GM23338 (cell line): ENCODE results near the gene EPHA6. TPM values are rescaled to one million over a fixed set of nuclear protein-coding genes. Genes with fewer than 3 reads are reported as not detected.
A peak's percentile ranks its signal among the peaks of the same experiment; 100 is the strongest.

Source experiments
- ATAC-seq: fragments of 200-7000 bp; cut with Tn5 transposase; 3 replicates; pipeline ENCODE4 v1.9.1; 2020
- DNase-seq: peaks from one replicate; pipeline ENCODE4 v3.0.0-alpha.2; 2015; ENCODE audit warnings: low spot score
- H2AFZ ChIP-seq: fragments of 200-600 bp; sonication (generic); 2 replicates; pipeline ENCODE4 v1.8.0; 2016; ENCODE audit warnings: antibody characterized with exemption, mild to moderate bottlenecking, moderate library complexity
- H3F3A ChIP-seq: fragments of 200-600 bp; sonication (generic); replicated peaks from 2 replicates; pipeline ENCODE4 v1.8.0; 2017; ENCODE audit warnings: antibody characterized with exemption, mixed run types, low read depth
- H3K27ac ChIP-seq: fragments of 200-600 bp; sonication (generic); 2 replicates; pipeline ENCODE4 v1.6.1; 2016; ENCODE audit warnings: low read depth
- H3K27me3 ChIP-seq: fragments of 200-600 bp; sonication (generic); 2 replicates; pipeline ENCODE4 v1.8.0; 2016; ENCODE audit warnings: mild to moderate bottlenecking, mixed run types, moderate library complexity; ENCODE audit not compliant: insufficient read depth
- H3K36me3 ChIP-seq: fragments of 200-600 bp; sonication (generic); 2 replicates; pipeline ENCODE4 v1.8.0; 2016; ENCODE audit warnings: mild to moderate bottlenecking; ENCODE audit not compliant: insufficient read depth
- H3K4me1 ChIP-seq: fragments of 200-600 bp; sonication (generic); 2 replicates; pipeline ENCODE4 v1.8.0; 2016; ENCODE audit warnings: mild to moderate bottlenecking, moderate library complexity; ENCODE audit not compliant: insufficient read depth
- H3K4me2 ChIP-seq: fragments of 200-600 bp; sonication (generic); 2 replicates; pipeline ENCODE4 v1.7.1; 2017; ENCODE audit warnings: mixed run types
- H3K4me3 ChIP-seq: fragments of 200-600 bp; sonication (generic); 2 replicates; pipeline ENCODE4 v1.6.1; 2016; ENCODE audit warnings: mixed run types
- H3K79me2 ChIP-seq: fragments of 200-600 bp; sonication (generic); replicated peaks from 2 replicates; pipeline ENCODE4 v1.8.0; 2017; ENCODE audit warnings: mild to moderate bottlenecking; ENCODE audit not compliant: insufficient read depth
- H3K9me2 ChIP-seq: fragments of 200-600 bp; sonication (generic); 2 replicates; pipeline ENCODE4 v1.8.0; 2017; ENCODE audit not compliant: insufficient read depth
- H4K20me1 ChIP-seq: fragments of 200-600 bp; sonication (generic); replicated peaks from 2 replicates; pipeline ENCODE4 v1.8.0; 2017; ENCODE audit warnings: mild to moderate bottlenecking; ENCODE audit not compliant: insufficient read depth
- H3K27ac Mint-ChIP-seq: 2 replicates; pipeline ENCODE4 v1.8.0; 2020; ENCODE audit warnings: inconsistent platforms, mild to moderate bottlenecking, moderate library complexity, mixed read lengths
- H3K27me3 Mint-ChIP-seq: 3 replicates; pipeline ENCODE4 v1.8.0; 2022; ENCODE audit warnings: low read depth, mild to moderate bottlenecking, moderate library complexity, mixed read lengths, inconsistent platforms; ENCODE audit not compliant: insufficient read depth, poor library complexity
- H3K36me3 Mint-ChIP-seq: 3 replicates; pipeline ENCODE4 v1.8.0; 2021; ENCODE audit warnings: low read depth, mild to moderate bottlenecking, inconsistent platforms, moderate library complexity, mixed read lengths
- H3K4me1 Mint-ChIP-seq: 3 replicates; pipeline ENCODE4 v1.8.0; 2020; ENCODE audit warnings: mild to moderate bottlenecking, inconsistent platforms, mixed read lengths
- H3K4me3 Mint-ChIP-seq: 3 replicates; pipeline ENCODE4 v1.8.0; 2021; ENCODE audit warnings: moderate library complexity, mild to moderate bottlenecking, inconsistent platforms, mixed read lengths
- H3K9me3 Mint-ChIP-seq: 3 replicates; pipeline ENCODE4 v1.8.0; 2020; ENCODE audit warnings: moderate library complexity, mild to moderate bottlenecking, inconsistent platforms, mixed read lengths
- CREB1 ChIP-seq: fragments of 250-450 bp; sonication (Bioruptor Pico); IDR thresholded peaks from 2 replicates; pipeline ENCODE4 v1.5.0; 2020; ENCODE audit warnings: low read depth, mild to moderate bottlenecking, moderate library complexity
- CTCF ChIP-seq, 2 experiments: fragments of 200-600 bp in 1 of 2; sonication (generic) in 1 of 2; conservative IDR thresholded peaks; 2 replicates each; pipeline versions ENCODE4 v1.5.1 to v1.6.1; 2016 to 2017; ENCODE audit warnings: antibody characterized with exemption in 2 of 2, low read depth in 2 of 2, mild to moderate bottlenecking in 2 of 2, moderate library complexity in 1 of 2
- ETS1 ChIP-seq: IDR thresholded peaks from 2 replicates; pipeline ENCODE4 v1.6.1; 2016; ENCODE audit warnings: antibody characterized with exemption
- EZH2 ChIP-seq: fragments of 200-600 bp; sonication (generic); IDR thresholded peaks from one replicate; pipeline ENCODE4 v1.8.0; 2017; ENCODE audit warnings: antibody characterized with exemption, mild to moderate bottlenecking, low read depth; ENCODE audit not compliant: unreplicated experiment
- EZH2phosphoT487 ChIP-seq: fragments of 200-600 bp; sonication (generic); IDR thresholded peaks from one replicate; pipeline ENCODE4 v1.8.1; 2018; ENCODE audit warnings: antibody characterized with exemption; ENCODE audit not compliant: unreplicated experiment
- JUNB ChIP-seq: IDR thresholded peaks from one replicate; pipeline ENCODE4 v1.6.1; 2016; ENCODE audit warnings: antibody characterized with exemption; ENCODE audit not compliant: unreplicated experiment
- NANOG ChIP-seq: IDR thresholded peaks from 2 replicates; pipeline ENCODE4 v1.6.1; 2016; ENCODE audit warnings: antibody characterized with exemption, borderline replicate concordance
- POLR2AphosphoS5 ChIP-seq: IDR thresholded peaks from 2 replicates; pipeline ENCODE4 v1.6.1; 2016; ENCODE audit warnings: antibody characterized with exemption, low read depth
- REST ChIP-seq: IDR thresholded peaks from one replicate; pipeline ENCODE4 v1.6.1; 2018; ENCODE audit warnings: antibody characterized with exemption; ENCODE audit not compliant: unreplicated experiment
- STAT1 ChIP-seq: IDR thresholded peaks from one replicate; pipeline ENCODE4 v1.6.1; 2016; ENCODE audit warnings: antibody characterized with exemption; ENCODE audit not compliant: unreplicated experiment
- ZNF114 ChIP-seq: fragments of 250-450 bp; sonication (Bioruptor Pico); IDR thresholded peaks from 2 replicates; pipeline ENCODE4 v1.5.0; 2020; ENCODE audit warnings: mild to moderate bottlenecking, moderate library complexity
- ZNF331 ChIP-seq: fragments of 250-450 bp; sonication (Bioruptor Pico); IDR thresholded peaks from 2 replicates; pipeline ENCODE4 v1.5.0; 2020; ENCODE audit warnings: low read depth, mild to moderate bottlenecking, moderate library complexity
- ZNF462 ChIP-seq: fragments of 250-450 bp; sonication (Bioruptor Pico); IDR thresholded peaks from 2 replicates; pipeline ENCODE4 v1.5.0; 2020; ENCODE audit warnings: mild to moderate bottlenecking, moderate library complexity
- long read RNA-seq: library from polyadenylated mRNA; unstranded; transcript quantifications from one replicate; pipeline ENCODE4 v2.0.0, GENCODE V29; 2020; ENCODE audit not compliant: unreplicated experiment
- polyA plus RNA-seq: library from polyadenylated mRNA; unstranded; fragments of >200 nt; fragmentation: Nextera tagmentation; extraction: Ambion mirVana; gene quantifications from 2 replicates; pipeline ENCODE4 v1.2.1, GENCODE V29; 2016
- total RNA-seq: library from RNA; depleted of rRNA; stranded (reverse); fragments of >200 nt; shearing (Covaris generic); gene quantifications from 2 replicates; pipeline ENCODE4 v1.2.3, GENCODE V29; 2014; rRNA removed

The EPHA6 gene
- total RNA-seq (1.7 and 2.6 TPM in 2 replicates), polyA plus RNA-seq (0.35 and 0.37 TPM in 2 replicates)
- long read RNA-seq = 0 reads

- Histone ChIP-seq H3K36me3 (no peaks in the 10 kb centered on the region), H3K79me2 (no peaks in the 10 kb centered on the region), H3K4me1 (peaks cover 7% of the 10 kb centered on the region; the same call in 1 of the 2 replicates), H3K27me3 (peaks cover 44% of the 10 kb centered on the region), H4K20me1 (no peaks in the 10 kb centered on the region), H3K27ac (no peak within 1 kb of the TSS), H3F3A (no peaks in the 10 kb centered on the region), H3K4me2 (peak within 1 kb of the TSS; percentile 91), H3K9me2 (no peaks in the 10 kb centered on the region), H3K4me3 (peak within 1 kb of the TSS; percentile 77), H2AFZ (peak within 1 kb of the TSS; percentile 92)
- peak; percentile 78 for DNase-seq
- Mint-ChIP-seq H3K9me3 (no peaks in the 10 kb centered on the region; the same call in 2 of the 3 replicates), H3K27ac (no peak within 1 kb of the TSS), H3K27me3 (peaks cover 26% of the 10 kb centered on the region), H3K4me1 (peaks cover 13% of the 10 kb centered on the region), H3K4me3 (peak within 1 kb of the TSS; percentile 83), H3K36me3 (no peaks in the 10 kb centered on the region)
- ATAC-seq = peak; percentile 63
- TF ChIP-seq CREB1 (no peak), JUNB (no peak), ZNF462 (CRISPR knock-in tag) (no peak), ZNF114 (CRISPR knock-in tag) (no peak), STAT1 (no peak), NANOG (no peak), POLR2AphosphoS5 (no peak), REST (no peak), ZNF331 (CRISPR knock-in tag) (no peak), EZH2phosphoT487 (no peak), ETS1 (no peak), EZH2 (no peak), CTCF (conservative IDR thresholded peaks at IDR 0.05; ENCODE audit: low read depth in 2 of 2) (no peak)
Observed at GRCh38 chr3:96813820-96814650, at the start of gene EPHA6. Gene EPHA6 (plus strand): TSS chr3:96814594.
